ENCODE measurements around the gene GJB1.

DNA sequence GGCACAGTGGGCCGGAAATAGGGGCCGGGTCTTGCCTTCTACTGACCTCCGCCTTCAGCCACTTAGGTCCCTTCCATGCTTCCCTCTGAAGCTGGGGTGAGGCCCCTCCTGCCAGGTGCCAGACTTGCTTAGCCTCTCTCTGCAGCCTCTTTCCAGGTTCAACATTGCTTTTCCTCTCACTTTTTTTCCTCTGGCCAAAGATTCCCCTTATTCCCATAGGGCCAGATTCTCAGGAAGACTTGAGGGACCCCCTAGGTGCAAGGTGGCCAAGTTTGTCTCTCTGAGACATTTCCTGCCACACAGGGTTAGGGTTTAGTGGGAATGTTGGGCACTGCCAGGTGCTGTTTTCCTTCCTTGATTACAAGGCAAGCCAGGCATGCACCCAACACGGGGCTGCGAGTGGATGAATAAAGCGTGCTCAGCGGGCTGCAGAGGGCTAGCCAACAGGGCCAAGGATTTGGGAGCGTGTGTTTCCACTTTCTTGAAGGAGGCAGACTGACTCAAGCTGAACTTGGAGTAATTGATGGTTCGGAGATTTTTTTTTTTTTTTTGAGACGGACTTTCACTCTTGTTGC lies 7.6 kb upstream of the GJB1 start:
- TF ChIP-seq CTCF (conservative IDR thresholded peaks at IDR 0.05; ENCODE audit: low read depth, low read length) (no peak), EZH2phosphoT487 (IDR thresholded peaks at IDR 0.05; ENCODE audit: borderline replicate concordance, low read length) (no peak), EZH2 (IDR thresholded peaks at IDR 0.05; ENCODE audit: low read length, unreplicated experiment) (no peak)

All from PC-3 (cell line).